Activated CD4-positive, CD25-positive, alpha-beta regulatory T cell treated with anti-CD3 and anti-CD28 coated beads, Interleukin-2, amount 50 U/mL, for 24 hours (primary cell): ENCODE results near the gene GARNL3.

ENCODE experiments used
- ATAC-seq, 2 donors: fragments of 150-1000 bp; cut with Tn5 transposase; one replicate each; pipeline ENCODE4 v1.10.0; 2021; ENCODE audit warnings: mild to moderate bottlenecking in 1 of 2, moderate library complexity in 1 of 2

GARNL3 gene

GRCh38 chr9:127280880-127281660 is 16.5 kb downstream of the GARNL3 start:
- ATAC-seq = no peak

GRCh38 chr9:127281891-127282290 is 17.3 kb downstream of the GARNL3 start:
- no peak for ATAC-seq

DNA sequence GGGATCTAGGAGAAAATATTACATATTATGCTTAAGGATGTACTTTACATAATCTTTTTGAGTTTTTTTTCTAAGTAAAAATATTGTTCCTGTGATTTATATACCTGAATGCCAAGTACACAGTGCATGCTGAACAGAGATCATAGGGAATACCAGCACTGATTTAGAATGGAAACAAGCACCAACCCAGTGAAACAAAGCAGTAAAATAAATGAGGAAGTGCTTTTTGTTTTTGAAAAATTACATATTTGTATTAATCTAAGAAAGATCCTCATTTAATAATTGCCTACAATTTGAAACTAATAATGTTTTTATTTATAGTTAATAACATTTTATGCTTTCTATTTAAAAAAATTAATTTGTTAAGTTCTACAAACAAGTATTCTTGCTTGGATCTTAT is 18.0 kb downstream of the GARNL3 start:
- ATAC-seq = no peak

- ATAC-seq = no peak
These were observed 18.6 kb downstream of the GARNL3 start for GRCh38 chr9:127283135-127283534.

GRCh38 chr9:127283917-127284497 is 19.4 kb downstream of the GARNL3 start:
- ATAC-seq = no peak

DNA sequence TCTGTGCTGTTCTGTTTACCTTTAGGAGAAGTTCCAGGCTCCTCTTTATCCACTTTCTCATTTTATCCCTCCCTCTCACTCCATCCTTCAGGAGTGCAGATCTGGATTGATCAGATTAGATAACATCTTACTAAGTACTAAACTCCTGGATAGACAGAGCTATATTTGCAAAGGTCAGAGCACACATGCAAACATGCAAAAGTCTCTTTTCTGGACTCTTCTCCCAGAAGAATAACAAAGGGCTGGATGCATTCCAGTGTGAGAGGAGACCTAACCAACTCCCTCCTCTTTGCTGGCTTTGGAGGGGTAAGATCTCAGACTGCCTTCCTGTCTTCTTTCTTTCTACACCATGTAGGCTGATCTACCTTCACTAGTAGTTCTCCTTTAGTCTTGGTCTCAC is 21.4 kb downstream of the GARNL3 start:
- ATAC-seq = no peak

GRCh38 chr9:127290561-127291065 is 26.0 kb downstream of the GARNL3 start:
- ATAC-seq = no peak

DNA sequence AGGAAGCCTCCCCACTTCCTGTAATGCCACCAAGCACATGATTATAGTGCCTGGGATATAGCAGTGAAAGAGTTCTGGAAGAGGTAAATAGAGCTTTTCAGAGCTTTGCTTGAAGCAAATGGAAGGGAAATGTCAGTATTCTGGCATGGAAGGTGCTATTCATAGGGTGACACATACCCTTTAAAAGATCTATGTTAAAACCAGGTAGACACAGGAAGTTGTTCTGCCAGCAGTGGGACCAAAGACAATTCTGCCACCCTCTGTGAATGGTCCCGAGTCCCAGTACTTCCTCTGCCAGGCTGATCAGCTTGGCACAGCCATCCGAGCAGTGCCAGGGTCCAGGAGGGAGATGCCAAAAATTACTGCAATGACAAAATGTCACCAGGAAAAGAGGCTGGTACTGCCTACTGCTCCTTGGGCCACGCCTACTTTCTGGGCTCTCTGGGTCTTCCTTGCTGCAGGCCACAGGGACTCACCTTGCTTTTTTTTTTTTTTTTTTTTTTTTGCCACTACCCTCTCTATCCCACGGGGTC is 26.7 kb downstream of the GARNL3 start:
- ATAC-seq = no peak

DNA sequence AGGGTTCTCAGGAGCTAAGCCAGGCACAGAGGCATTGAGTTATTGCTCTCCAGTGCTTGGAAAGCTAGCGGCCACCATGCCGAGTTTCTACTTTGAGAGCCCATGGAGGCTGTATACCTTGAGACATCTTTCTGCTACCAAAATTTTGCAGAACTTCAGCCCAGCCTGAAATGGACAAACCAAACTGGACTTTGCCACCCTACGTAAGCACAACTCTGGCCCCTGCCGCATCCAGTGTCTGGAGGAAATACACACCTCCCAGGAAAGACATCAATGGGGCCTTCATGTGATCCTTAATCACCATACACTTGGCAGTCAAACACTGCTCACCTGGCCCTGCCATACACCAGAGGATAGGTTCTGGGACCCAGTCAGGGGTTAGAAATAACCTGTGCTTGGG is 27.8 kb downstream of the GARNL3 start:
- no peak for ATAC-seq

DNA sequence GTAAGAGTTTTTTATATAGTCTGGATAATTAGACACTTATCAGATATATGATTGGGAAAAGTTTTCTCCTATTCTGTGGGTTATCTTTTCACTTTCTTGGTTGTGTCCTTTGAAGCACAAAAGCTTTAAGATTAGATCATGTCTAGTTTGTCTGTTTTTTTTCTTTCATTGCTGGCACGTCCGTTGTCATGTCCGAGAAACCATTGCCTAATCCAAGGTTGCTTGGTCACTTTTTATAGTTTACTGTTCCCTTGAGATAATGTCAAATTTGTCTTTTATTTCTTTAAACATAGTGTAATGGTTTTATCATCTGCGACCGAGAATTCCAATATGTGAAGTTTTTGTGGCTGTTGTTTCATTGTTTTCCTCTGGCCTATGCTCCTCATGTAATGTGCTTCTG is 28.8 kb downstream of the GARNL3 start:
- no peak for ATAC-seq

- no peak for ATAC-seq
These were observed 29.2 kb downstream of the GARNL3 start for GRCh38 chr9:127293767-127294166.

DNA sequence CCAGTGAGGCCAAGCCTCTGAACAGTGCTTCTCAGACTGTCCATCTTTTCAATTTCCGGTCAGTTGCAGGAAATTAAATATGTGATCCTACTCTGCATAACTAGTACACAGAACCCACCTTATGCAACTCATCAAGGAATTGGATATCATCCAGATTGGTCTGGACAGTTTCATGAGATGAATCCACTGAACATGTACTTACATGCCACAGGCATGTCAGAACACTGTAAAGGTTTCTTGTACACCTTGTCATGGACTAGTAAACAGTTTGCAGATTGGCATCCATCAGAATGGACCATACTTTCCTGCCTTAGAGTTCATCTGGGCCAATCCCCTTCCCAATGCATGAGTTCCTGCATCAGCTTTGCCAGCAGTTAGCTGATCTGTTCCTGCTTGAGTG is 30.4 kb downstream of the GARNL3 start:
- no peak for ATAC-seq

DNA sequence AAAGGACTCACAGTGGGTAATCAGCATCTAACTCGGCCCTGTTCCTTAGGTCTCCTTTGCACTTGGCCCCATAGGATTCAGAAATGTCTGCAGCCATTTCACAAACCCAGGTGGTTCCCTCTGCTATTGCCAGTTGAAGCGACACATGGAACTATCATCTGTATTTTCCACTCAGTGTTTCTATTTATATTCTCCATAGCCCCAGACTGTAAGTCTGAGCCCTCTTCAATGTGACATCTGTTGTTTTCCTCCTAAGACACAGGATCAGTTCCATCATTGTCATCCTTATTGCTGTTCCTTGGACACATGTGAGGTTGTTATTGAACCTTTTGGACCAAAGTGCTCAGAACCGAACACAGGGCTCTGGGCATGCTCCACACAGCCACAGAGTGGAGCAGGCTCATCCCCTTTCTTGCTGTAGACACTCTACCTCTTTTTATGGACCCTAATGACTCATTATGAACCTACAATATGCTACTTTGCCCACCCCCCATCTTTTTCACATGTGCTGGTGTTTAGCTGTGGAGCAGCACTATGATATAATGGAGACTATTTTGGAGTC is 36.4 kb downstream of the GARNL3 start:
- ATAC-seq = no peak

- no peak for ATAC-seq
These were observed 39.3 kb downstream of the GARNL3 start for GRCh38 chr9:127303830-127304229.

DNA sequence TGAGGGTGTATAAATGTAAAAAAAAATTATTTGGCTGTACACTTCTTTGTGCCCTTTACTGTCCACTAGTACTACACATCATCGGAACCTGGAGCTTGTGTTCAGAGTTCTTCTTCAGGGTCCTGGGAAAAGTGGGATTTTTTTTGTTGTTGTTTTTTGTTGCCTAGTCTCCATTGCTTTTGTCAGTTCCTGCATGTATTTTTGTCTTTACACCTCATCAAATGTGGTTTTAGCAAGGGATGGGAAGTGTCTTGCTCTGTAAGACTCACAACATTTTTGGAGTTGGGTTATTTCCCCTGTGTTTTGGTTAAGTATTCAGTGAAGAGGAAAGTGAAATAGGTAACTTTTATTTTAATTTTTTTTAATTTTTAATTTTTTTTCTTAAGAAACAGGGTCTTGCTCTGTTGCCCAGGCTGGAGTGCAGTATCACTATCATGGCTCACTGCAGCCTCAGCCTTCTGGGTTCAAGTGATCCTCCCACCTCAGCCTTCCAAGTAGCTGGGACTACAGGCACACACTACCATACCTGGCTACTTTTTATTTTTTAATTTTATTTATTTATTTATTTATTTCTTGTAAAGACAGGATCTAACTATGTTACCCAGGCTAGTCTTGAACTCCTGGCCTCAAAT is 40.7 kb downstream of the GARNL3 start:
- no peak for ATAC-seq

- ATAC-seq = no peak
These were observed 41.3 kb downstream of the GARNL3 start for GRCh38 chr9:127305838-127306226.

DNA sequence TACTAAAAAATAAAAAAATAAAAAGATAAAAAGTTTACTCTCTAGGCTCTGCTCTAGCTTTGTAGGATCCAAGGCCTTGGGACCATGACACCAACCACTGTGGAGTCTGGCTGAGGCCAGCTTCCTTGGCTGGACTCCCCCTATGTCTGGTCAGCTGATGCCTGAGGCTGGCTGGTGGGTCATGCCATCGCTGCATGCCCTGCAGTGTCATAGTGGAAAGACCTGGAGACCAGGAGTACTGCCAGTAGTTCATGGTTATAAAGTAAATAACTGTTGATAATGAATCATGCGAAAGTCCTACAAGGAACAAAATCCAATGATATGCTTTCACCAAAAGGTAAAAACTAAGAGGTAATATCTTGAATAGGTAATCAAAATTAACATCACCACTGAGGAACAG is 43.2 kb downstream of the GARNL3 start:
- no peak for ATAC-seq

- ATAC-seq = no peak
These were observed 44.3 kb downstream of the GARNL3 start for GRCh38 chr9:127308652-127309434.

- ATAC-seq = no peak
These were observed 45.1 kb downstream of the GARNL3 start for GRCh38 chr9:127309715-127310114.

DNA sequence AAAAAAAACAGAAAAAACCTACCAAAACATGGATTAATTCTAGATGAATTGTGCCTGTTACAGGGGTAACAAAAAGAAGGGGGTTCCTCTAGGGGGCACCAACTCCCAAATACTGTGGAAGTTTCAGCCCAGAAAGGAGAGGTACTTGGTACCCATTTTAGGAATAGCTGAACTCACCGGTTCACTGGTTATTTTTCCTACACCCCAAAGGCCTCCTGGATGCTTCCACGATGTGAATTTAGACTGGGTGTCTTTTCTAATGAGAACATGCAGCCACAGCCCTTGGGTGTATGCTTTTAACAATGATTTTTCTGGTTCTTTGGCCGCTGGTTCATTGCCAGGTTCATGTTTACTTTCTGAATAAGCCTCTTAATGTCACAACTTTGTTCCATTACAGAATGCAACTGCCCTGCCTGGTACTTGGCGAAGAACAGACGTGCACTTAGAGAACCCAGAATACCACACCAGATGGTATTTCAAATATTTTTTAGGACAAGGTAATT is 46.7 kb downstream of the GARNL3 start:
- ATAC-seq = no peak

DNA sequence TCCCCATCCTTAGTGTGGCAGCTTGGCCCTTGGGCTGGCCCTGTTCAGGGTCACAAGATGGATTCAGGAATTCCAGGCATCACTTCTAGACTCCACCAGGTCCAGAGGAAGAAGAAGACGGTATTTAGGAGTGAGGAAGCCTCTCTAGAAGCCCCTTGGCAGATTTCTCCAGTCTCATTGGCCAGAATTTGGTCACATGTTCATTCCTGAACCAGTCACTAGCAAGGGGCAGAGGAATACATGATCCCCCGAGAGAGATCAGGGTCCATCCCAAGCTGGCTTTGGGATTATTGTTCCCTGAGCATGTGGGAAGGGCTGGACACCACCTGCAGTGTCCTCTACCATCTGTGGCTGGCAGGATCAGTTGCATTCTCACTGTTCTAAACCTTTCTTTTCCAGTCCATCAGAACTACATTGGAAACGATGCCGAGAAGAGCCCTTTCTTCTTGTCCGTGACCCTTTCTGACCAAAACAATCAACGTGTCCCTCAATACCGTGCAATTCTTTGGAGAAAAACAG is 48.5 kb downstream of the GARNL3 start:
- ATAC-seq = no peak

GRCh38 chr9:127314911-127315310 is 50.3 kb downstream of the GARNL3 start:
- no peak for ATAC-seq
